OCI-LY7 (cell line): ENCODE data around the gene DXO.
A peak's percentile ranks its signal among the peaks of the same experiment; 100 is the strongest.

Experiments used
- EZH2phosphoT487 ChIP-seq: fragments of 200-600 bp; sonication (generic); IDR thresholded peaks from 2 replicates; pipeline ENCODE4 v1.6.1; 2018; ENCODE audit warnings: low read depth, borderline replicate concordance, mild to moderate bottlenecking, mixed run types, antibody characterized with exemption, low read length, moderate library complexity, mixed read lengths
- TF ChIP-seq, protein P1 (sequence below): fragments of 200-600 bp; sonication (generic); conservative IDR thresholded peaks from 2 replicates; pipeline ENCODE4 v1.5.1; 2014; ENCODE audit warnings: mild to moderate bottlenecking, antibody characterized with exemption, low read length, moderate library complexity, mixed read lengths

DNA sequence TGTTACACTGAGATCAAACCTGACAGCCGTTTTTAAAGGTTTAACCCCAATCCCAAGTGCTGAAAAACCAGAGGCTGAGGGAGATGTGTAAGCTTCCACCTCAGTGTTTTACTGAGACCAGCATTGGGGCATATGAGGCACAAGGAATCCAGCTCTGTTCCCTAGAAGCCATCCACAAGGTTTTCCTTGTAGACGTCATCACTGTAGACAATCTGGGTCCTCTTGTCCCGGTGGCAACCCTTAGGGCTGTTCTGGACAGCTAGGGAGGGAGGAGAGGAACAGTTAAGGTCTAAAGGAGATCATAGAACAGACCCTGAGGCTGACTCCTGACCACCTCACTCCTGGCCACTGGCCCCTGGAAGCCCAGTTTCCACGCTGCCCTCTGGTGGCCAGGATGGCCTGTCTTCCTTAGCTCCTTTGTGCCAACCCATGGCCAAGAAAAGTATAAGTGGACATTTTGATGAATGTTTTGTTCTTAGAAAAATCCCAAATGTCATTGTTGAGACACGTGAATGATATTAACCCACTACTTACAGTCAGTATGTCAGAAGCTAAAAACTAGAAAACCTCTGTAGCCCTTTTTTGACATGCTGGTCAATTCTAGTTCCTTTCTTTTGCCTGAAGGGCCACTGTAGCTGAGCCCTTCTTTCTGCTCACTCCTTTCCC is 19.7 kb downstream of the DXO start:
- TF ChIP-seq, protein P1, sequence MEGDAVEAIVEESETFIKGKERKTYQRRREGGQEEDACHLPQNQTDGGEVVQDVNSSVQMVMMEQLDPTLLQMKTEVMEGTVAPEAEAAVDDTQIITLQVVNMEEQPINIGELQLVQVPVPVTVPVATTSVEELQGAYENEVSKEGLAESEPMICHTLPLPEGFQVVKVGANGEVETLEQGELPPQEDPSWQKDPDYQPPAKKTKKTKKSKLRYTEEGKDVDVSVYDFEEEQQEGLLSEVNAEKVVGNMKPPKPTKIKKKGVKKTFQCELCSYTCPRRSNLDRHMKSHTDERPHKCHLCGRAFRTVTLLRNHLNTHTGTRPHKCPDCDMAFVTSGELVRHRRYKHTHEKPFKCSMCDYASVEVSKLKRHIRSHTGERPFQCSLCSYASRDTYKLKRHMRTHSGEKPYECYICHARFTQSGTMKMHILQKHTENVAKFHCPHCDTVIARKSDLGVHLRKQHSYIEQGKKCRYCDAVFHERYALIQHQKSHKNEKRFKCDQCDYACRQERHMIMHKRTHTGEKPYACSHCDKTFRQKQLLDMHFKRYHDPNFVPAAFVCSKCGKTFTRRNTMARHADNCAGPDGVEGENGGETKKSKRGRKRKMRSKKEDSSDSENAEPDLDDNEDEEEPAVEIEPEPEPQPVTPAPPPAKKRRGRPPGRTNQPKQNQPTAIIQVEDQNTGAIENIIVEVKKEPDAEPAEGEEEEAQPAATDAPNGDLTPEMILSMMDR = peak; percentile 84
- no peak for TF ChIP-seq EZH2phosphoT487
